Epithelial cell of prostate (primary cell): Measurements from ENCODE around the gene CEP170.
"Not testable (repeated sequence)": the region's sequence is repeated elsewhere in the genome, so short reads cannot be mapped to it uniquely, and the experiment has no call there.

Experiments used
- DNase-seq: peaks from one replicate; pipeline ENCODE4 v3.0.0-alpha.2; 2011; ENCODE audit warnings: low read depth, low spot score
- H3K27ac ChIP-seq: fragments of 450-650 bp; 2 replicates; pipeline ENCODE4 v1.5.1; 2017; ENCODE audit warnings: mild to moderate bottlenecking

CEP170 gene

GRCh38 chr1:243236604-243237252 is 18.4 kb downstream of the CEP170 start:
- no peak overlapping the region for H3K27ac ChIP-seq
- no peak for DNase-seq

GRCh38 chr1:243234978-243235647 is 20.0 kb downstream of the CEP170 start:
- H3K27ac ChIP-seq = no peak overlapping the region
- no peak for DNase-seq

DNA sequence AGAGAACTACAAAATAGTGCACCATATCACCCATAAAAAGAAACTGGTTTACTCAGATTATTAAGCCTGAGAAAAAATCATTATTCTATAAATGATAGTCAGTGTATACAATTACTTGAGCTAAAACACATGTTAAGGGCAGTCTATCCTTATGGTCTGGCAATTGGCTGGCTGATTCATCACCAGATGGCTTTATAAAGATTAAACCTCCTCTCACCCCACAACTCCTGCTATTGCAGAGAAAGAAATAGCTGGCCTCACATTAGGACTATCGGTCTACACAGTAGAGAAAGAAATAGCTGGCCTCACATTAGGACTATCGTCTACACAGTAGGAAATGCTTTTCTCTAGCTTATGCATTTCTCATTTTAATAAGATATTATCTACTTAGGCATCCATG is 21.2 kb downstream of the CEP170 start:
- no peak overlapping the region for H3K27ac ChIP-seq
- no peak for DNase-seq

- DNase-seq = no peak
- no peak overlapping the region for H3K27ac ChIP-seq
These were observed 24.2 kb downstream of the CEP170 start for GRCh38 chr1:243230914-243231313.

- no peak for DNase-seq
- H3K27ac ChIP-seq = no peak overlapping the region
These were observed 25.6 kb downstream of the CEP170 start for GRCh38 chr1:243229526-243229925.

- H3K27ac ChIP-seq = no peak overlapping the region
- DNase-seq = no peak
These were observed 27.5 kb downstream of the CEP170 start for GRCh38 chr1:243227622-243228021.

DNA sequence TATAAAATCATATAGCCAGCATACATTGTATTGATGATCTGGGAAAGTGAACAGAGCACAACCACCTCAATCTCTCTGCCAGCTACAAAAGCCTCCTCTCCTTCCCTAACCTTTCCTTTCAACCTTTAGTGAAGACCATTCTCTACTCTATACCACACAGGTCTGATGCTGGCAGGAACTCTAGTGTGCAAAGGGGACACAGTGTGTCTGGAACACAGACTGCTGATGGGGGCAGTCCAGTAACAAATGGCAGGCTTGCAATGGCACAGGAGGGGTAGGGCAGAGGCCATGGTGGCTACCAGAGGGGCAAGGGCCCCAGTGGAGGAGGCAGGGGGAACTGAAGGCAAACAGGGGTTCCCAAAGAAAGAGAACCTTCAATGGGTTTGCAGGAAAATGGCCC is 37.0 kb downstream of the CEP170 start:
- DNase-seq = no peak
- H3K27ac ChIP-seq = no peak overlapping the region

DNA sequence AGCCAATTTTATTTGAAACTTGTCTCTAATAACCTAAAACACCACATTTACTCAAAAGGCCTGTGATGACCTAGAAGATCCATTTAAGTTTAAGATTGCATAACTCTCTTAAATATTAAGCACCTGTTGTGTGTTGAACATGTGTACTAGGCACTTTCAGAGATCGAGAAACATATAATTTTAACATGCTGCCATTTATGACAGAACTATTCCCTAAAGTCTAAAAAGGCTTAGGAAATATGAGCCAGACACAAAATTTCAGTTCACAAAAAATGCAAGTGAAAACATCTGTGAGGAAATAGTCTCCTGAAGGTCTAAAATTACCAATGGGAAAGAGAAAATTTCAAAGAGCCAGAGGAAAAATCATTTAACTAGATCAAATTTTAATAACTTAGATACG is 37.7 kb downstream of the CEP170 start:
- no peak overlapping the region for H3K27ac ChIP-seq
- DNase-seq = no peak

DNA sequence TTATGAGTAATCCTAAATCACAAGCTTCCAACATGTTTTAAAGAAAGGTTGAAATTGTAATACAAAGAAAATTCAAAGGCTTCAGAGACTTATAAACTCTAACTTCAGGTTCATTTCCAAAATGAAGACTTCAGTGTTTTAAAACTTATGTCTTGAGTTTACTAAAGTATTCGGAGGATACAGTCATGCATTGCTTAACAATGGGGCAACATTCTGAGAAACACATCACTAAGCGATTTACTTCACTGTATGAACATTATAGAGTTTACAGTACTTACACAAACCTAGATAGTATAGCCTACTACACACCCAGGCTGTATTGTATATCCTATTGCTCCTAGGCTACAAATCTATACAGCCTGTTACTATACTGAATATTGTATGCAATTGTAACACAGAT is 38.3 kb downstream of the CEP170 start:
- no peak overlapping the region for H3K27ac ChIP-seq
- DNase-seq = no peak

DNA sequence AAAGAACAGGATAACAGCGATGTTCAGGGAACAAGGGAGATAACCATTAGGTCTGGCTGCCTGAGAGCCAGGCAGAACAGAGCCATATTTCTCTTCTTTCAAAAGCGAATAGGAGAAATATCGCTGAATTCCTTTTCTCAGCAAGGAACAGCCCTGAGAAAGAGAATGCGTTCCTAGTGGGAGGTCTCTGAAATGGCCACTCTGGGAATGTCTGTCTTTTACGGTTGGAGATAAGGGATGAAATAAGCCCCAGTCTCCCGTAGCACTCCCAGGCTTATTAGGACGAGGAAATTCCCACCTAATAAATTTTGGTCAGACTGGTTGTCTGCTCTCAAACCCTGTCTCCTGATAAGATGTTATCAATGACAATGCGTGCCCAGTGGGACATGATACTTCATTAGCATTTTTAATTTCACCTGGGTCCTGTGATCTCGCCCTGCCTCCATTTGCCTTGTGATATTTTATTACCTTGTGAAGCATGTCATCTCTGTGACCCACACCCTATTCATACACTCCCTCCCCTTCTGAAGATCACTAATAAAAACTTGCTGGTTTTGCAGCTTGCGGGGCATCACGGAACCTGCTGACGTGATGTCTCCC is 39.7 kb downstream of the CEP170 start:
- H3K27ac ChIP-seq = not testable (repeated sequence)

DNA sequence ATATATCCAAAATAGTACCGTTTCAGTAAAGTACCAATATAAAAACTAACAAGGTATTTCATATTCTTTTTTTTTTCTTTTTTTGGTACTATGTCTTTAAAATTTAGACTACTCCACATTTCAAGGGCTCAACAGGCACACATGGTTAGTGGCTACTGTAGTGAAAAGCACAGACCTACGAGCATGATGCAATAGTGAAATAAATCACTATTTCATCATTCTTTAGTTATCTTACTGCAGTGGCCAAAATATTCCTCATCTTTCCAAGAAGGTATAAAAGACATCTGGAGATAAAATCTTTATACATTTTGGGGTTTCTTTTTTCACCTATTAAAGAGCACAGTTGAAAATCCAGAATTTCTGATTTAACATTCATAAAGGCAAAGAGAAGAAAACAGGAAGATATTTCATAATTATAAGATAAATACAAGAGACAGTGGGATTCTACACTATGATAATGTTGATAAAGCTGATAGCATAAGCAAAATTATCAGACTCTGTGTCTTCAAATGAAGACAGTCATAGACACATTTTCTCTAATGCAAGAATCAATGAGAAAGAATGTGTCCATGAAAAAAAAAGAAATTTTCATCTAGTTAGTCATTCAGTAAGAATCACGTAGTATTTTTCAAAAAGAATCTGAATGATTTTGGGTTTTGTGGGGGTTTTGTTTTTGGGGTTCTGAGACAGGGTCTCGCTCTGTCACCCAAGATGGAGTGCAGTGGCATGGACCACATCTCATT is 41.9 kb downstream of the CEP170 start:
- no peak for DNase-seq
- peak overlapping the region; percentile 66 for H3K27ac ChIP-seq

More for the DNA sequence above, 39.7 kb downstream of the CEP170 start:
- DNase-seq = not testable (repeated sequence)

DNA sequence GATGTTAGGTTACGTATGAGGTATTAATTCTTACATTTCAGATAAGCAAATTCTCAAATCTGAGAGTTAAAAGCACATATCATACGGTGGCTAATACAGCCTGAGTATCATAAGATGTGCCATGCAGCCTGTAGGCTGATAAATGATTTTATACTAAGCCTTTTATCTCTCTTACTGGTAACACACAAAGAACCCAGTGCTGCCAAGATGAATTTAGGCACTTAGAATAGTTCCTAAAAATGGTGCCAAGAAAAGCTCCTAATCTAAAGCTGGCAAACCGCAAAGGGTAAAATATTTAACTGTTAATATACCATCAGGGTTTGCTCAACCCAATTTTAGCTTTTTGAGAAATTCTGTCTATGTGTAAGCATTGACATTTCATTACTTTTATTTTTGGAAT is 43.1 kb downstream of the CEP170 start:
- DNase-seq = not testable (repeated sequence)

GRCh38 chr1:243205026-243205501 is 50.0 kb downstream of the CEP170 start:
- peak overlapping the region; percentile 45 for H3K27ac ChIP-seq
- peak; percentile 8 for DNase-seq

More for the DNA sequence above, 43.1 kb downstream of the CEP170 start:
- not testable (repeated sequence) for H3K27ac ChIP-seq

DNA sequence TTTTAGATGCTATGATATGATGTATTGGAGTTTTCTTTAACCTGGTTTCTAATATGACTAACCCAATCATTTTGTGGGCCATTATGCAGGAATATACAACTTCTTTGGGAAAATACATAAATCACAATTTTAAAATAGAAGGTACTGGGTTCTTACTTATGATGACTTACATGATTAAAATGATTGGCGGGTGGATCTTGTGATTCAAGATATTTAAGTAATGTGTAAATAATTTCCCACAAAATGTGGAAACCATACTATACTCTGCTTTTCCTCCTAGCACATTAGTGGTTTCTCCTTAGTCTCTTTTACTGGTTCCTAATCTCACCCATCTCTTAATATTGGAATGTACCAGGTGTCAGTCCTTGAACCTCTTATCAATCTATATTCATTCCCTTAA is 50.7 kb downstream of the CEP170 start:
- not testable (repeated sequence) for H3K27ac ChIP-seq, DNase-seq

DNA sequence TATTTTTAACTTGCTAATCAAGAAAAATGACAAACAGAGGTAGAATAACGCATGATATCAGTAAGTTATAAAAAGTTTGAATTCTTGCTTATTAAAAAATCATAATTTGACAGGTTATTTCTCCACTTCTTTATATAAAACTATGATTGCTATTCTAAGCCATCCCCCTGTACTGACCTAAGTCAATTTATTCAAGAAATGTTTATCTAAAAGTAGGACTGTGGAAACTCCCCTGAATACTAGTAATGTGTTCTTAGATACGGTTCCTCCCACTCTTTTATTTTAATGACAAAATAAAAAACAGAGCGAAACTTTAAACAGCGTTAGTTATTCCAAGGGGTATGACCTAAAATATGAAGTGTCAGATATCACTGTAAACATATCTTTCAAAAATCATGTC is 51.9 kb downstream of the CEP170 start:
- not testable (repeated sequence) for H3K27ac ChIP-seq, DNase-seq

GRCh38 chr1:243201316-243201715 is 53.8 kb downstream of the CEP170 start:
- not testable (repeated sequence) for H3K27ac ChIP-seq, DNase-seq

DNA sequence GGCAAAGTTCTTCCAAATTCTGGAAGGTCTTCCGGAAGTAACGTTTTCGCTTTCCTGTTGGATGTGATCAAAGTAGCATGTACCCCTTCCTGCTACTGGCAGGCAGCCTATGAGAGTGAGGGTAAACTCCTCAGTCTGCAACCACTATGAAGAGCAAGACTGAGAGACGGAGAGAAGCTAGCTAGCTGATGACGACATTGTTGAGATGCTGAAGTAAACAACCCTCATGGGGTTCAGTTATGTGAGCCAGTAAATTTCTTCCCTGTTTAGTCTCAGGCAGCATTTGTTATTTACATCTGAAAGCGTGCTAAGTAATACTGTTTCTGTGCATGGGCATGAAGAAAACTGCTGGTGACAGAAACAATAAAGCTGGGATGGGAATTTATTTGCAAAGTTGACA is 57.6 kb downstream of the CEP170 start:
- DNase-seq, H3K27ac ChIP-seq: not testable (repeated sequence)

DNA sequence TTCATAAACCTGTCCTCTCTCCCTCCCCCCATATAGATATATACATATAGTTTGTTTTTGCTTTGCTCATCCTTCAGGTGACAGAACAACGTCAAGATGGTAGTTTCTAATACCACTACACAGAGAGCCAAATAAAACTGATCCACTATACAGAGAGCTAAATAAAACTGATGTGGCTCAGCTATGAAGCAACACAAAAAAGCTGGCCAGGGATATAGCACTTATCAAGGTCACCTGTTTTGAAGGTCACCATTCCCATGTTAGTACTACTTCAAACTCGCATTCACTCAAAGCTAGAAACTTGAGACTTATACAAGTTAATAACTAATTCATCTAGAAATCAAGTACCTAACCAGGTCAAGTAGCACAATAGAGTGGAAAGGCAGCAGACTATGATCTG is 61.8 kb downstream of the CEP170 start:
- H3K27ac ChIP-seq, DNase-seq: not testable (repeated sequence)

DNA sequence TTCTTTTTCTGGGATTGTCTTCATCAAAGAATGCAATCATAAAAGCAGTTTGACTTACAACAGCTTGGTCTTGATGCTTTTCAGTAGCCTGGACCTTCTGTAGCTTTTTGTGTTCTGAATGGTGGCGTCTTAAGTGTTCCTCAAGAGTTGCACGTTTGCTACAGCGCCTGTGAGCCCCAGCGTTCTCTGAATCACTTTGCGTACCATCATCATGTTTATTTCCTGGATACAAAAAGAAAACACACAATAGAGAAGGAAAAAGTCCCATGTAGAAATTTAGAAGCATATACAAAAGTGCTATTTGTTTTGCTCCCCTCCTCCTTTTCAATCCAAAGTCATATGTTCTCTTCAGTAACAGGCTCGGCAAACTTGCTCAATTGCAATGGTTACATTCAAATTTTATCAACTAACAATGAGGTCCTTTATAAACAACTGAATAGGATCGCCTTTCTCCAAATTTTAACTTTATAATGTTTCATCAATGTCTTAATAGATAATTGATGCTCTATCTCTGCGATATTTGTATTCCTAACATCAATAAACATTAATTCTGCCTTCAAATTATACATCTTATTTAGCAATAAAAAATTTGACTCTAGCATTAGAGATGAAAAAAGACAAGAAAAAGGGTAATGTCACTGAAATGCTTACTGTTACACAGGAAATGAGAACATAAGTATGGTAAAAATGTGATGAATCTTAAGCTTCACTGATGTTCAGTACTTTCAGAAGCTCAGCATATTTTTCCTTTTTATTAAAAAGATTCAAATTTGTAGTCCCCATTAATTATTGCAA is 68.7 kb downstream of the CEP170 start:
- not testable (repeated sequence) for H3K27ac ChIP-seq

DNA sequence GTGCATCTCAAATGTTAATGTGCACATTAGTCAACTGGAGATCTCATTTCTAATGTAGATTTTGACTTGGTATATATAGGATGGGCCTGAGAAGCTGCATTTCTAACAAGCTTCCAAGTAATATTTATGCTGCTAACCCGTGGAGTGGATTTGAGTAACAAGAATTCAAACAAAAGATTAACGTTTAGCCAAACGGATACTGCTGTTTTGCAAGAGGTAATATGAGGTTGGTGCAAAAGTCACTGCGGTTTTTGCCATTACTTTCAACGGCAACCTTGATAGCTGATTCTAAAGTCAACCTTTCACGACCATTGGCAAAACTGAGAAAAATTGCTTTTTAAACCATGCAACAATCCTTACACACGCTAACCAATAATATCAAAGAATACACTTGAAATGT is 70.3 kb downstream of the CEP170 start:
- H3K27ac ChIP-seq, DNase-seq: not testable (repeated sequence)

More for the DNA sequence above, 68.7 kb downstream of the CEP170 start:
- not testable (repeated sequence) for DNase-seq
